HEK293T (cell line): ENCODE measurements around the gene WT1.

Experiments used
- BHLHE40 ChIP-seq: fragments of 450-650 bp; IDR thresholded peaks from 2 replicates; pipeline ENCODE4 v1.6.1; 2016; ENCODE audit warnings: mild to moderate bottlenecking, moderate library complexity, borderline replicate concordance
- ELF4 ChIP-seq: fragments of 450-650 bp; IDR thresholded peaks from 2 replicates; pipeline ENCODE4 v1.6.1; 2017; ENCODE audit warnings: antibody characterized with exemption
- FOXA1 ChIP-seq: fragments of 450-650 bp; IDR thresholded peaks from 2 replicates; pipeline ENCODE4 v1.6.1; 2016; ENCODE audit warnings: mild to moderate bottlenecking
- FOXM1 ChIP-seq: fragments of 450-650 bp; IDR thresholded peaks from 2 replicates; pipeline ENCODE4 v1.6.1; 2017; ENCODE audit warnings: mild to moderate bottlenecking, borderline replicate concordance
- LEF1 ChIP-seq: fragments of 450-650 bp; IDR thresholded peaks from 2 replicates; pipeline ENCODE4 v1.6.1; 2017; ENCODE audit warnings: mild to moderate bottlenecking, borderline replicate concordance
- PKNOX1 ChIP-seq: fragments of 450-650 bp; IDR thresholded peaks from 2 replicates; pipeline ENCODE4 v1.6.1; 2016
- SP1 ChIP-seq: fragments of 450-650 bp; IDR thresholded peaks from 2 replicates; pipeline ENCODE4 v1.6.1; 2017
- SUZ12 ChIP-seq: fragments of 450-650 bp; IDR thresholded peaks from 2 replicates; pipeline ENCODE4 v1.6.1; 2016; ENCODE audit warnings: mild to moderate bottlenecking
- ZNF384 ChIP-seq: fragments of 450-650 bp; IDR thresholded peaks from 2 replicates; pipeline ENCODE4 v1.6.1; 2016

DNA sequence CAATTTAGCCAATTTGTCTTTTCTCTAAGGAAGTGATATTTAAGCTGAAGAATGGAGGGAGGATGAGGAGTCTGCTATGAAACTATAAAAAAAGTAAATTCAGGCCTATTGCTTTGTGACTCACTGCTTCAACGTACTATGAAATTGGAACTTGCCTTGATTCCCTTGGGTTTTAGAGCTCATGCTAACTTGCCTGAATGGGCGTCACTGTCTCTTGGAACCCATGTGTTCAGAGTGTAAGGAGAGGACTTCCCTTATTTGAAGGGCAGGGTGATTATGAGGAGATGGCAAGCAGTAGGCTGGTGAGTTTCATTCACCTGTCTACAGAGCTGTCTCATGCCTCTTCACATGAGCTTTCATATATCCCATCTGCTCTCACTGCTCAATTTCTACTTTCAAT is 28.7 kb upstream of the WT1 start:
- TF ChIP-seq SUZ12 (no peak), FOXM1 (no peak), PKNOX1 (no peak), FOXA1 (no peak), BHLHE40 (no peak), ELF4 (no peak), LEF1 (no peak), ZNF384 (no peak), SP1 (no peak)
